Erythroblast (primary cell): ENCODE data around the gene XDH.

Experiments
- GATA1 ChIP-seq: IDR thresholded peaks from 2 replicates; pipeline ENCODE4 v1.6.1; 2011; ENCODE audit warnings: low read depth, mild to moderate bottlenecking, control low read depth, low read length, moderate library complexity
- POLR2A ChIP-seq: IDR thresholded peaks from 2 replicates; pipeline ENCODE4 v1.6.1; 2011; ENCODE audit warnings: mild to moderate bottlenecking, low read length

DNA sequence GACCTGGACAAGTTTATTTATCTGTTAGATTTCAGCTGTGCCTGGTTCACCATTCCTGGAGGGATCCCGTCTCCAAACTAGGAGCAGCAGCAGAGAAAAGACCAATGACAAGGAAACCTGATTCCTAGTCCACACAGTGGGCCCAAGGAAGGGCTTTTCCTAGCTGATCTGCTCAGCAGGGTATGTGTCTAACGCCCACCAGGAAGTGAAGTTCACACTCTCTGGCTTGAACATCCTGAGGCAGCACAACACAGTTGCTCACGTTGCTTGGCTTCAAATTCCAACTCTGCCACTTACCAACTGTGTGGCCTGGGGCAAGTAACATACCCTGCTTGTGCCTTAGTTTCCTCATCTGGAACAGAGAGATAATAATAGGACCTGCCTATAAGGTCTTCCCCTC is 42.9 kb downstream of the XDH start:
- TF ChIP-seq POLR2A (no peak), GATA1 (no peak)
